Breast epithelium (tissue), 3 donors: ENCODE results near the gene FUCA1.

Experiments used
- CTCF ChIP-seq, 3 donors: fragments of 450-650 bp; IDR thresholded peaks; one replicate each; pipeline ENCODE4 v1.5.1; 2016 to 2017; ENCODE audit warnings: antibody characterized with exemption in 3 of 3, mild to moderate bottlenecking in 3 of 3, moderate library complexity in 3 of 3
- POLR2A ChIP-seq: fragments of 450-650 bp; IDR thresholded peaks from one replicate; pipeline ENCODE4 v1.6.1; 2016; ENCODE audit warnings: antibody characterized with exemption, mild to moderate bottlenecking, moderate library complexity
- POLR2AphosphoS5 ChIP-seq, 3 donors: sonication (generic); formaldehyde crosslinking; IDR thresholded peaks; one replicate each; pipeline ENCODE4 v1.6.1; 2017; ENCODE audit warnings: antibody characterized with exemption in 3 of 3

- TF ChIP-seq CTCF (IDR thresholded peaks at IDR 0.05) (no peak), POLR2A (no peak), POLR2AphosphoS5 (IDR thresholded peaks at IDR 0.05) (no peak)
Observed at GRCh38 chr1:23913212-23913880, 45.3 kb upstream of the FUCA1 start, which contains the start of gene CNR2.
